Measurements from ENCODE around the gene TIGD7.

- TF ChIP-seq CTCF (IDR thresholded peaks at IDR 0.05) (no peak), POLR2A (IDR thresholded peaks at IDR 0.05) (no peak)
These were observed 50.9 kb downstream of the TIGD7 start for GRCh38 chr16:3254309-3254708.
